GM19239 (cell line): ENCODE measurements around the gene ATP8A2.
"Not testable (repeated sequence)": the region's sequence is repeated elsewhere in the genome, so short reads cannot be mapped to it uniquely, and the experiment has no call there.

ENCODE experiments used
- DNase-seq: peaks from one replicate; pipeline ENCODE4 v3.0.0; 2011; ENCODE audit warnings: low spot score; ENCODE audit not compliant: insufficient read length
- FAIRE-seq: peaks from 2 replicates; lab custom pipeline; 2011; peaks lifted over from hg19 to GRCh38; lab: Jason Lieb, UNC

Gene ATP8A2

GRCh38 chr13:25453850-25454365, 82.1 kb downstream of the ATP8A2 start:
- DNase-seq (no peak), FAIRE-seq (no peak)

DNA sequence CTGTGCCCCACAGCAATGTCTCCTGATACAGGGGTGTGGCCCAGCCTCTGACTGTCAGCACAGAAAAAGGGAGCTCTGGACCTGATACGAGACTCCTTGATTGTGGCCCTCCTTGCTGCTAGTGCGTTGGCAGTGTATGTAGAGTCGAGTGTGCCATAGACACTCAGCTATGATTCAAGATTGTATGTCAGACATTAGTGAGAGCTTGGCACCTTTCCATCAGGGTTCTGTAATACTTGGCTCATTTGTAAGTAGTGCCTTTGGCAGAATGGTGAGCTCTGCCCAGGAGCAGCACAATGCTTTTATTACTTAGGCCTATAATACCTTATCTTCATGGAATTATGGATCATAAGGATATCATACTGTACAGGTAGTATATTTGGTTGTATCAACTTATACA, 83.4 kb downstream of the ATP8A2 start:
- no peak for DNase-seq
- FAIRE-seq: no peak

DNA sequence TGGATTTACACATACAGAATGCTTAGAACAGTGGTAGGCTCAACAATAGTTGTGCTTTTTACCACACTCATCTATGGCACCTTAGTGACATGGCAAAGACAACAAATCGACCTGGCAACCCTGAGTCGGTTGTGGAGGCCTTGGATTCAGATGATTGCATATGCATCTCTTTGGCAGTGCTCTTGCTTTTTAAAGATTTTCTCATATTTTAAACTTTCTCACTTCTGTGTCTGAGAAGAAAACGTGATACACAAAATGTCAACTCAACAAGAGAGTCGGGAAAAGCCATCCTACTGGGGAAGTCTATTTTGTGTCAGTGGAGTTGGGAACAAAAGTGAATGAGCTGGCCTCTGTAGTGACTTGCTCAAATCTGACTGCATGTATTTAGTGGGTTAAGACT, 85.8 kb downstream of the ATP8A2 start:
- DNase-seq (no peak), FAIRE-seq (no peak)

GRCh38 chr13:25462301-25463125, 90.7 kb downstream of the ATP8A2 start:
- FAIRE-seq: no peak
- DNase-seq: no peak

DNA sequence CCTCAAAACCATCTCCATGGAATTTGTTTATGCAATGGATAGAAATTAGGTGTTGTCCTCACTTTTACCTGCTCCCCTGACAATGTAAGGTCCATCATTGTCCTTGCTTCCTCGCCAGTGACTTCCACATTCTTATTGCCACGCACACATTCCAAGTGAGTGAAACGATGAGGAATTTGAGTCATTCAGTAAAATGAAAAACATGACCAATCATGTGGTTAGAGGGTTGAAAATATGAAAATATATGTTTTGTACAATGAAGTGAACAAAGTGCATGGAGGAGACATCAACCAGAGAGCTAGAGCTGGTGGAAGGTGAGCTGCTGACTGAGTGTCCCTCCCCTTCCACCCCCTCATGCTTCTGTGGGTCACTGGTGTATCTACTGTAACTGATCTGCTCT, 91.7 kb downstream of the ATP8A2 start:
- DNase-seq: no peak
- no peak for FAIRE-seq

DNA sequence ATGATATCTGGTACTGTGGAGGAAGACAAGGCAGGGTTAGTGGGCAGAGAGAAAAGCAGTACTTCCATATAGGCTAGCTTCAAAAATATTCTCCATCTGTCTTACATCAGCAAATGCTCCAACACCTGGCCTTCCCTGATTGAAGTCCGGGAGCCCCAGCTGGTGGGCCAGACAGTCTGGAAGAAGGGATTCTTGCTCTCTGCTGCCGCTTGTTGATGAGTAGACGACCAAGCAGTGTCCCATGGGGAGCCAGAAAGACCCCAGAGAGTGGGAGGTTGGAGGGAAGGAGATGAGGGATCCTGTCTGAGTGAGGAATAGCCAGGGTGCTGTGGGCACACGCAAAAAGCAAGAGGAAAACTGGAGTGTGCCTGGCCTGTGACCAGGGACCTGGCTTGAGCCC, 95.1 kb downstream of the ATP8A2 start:
- FAIRE-seq: no peak
- DNase-seq: no peak

- peak; percentile 41 for DNase-seq
- FAIRE-seq: no peak
Measured at GRCh38 chr13:25468325-25469168, 96.8 kb downstream of the ATP8A2 start.

GRCh38 chr13:25469169-25469525, 97.4 kb downstream of the ATP8A2 start:
- no peak for FAIRE-seq
- no peak for DNase-seq

GRCh38 chr13:25473864-25474263, 102.1 kb downstream of the ATP8A2 start:
- FAIRE-seq (no peak), DNase-seq (no peak)

- DNase-seq: no peak
- FAIRE-seq: no peak
Measured at GRCh38 chr13:25478186-25478585, 106.4 kb downstream of the ATP8A2 start.

- DNase-seq: no peak
- FAIRE-seq: no peak
Measured at GRCh38 chr13:25489238-25489637, 117.5 kb downstream of the ATP8A2 start.

GRCh38 chr13:25490236-25490635, 118.5 kb downstream of the ATP8A2 start:
- DNase-seq: no peak
- no peak for FAIRE-seq

DNA sequence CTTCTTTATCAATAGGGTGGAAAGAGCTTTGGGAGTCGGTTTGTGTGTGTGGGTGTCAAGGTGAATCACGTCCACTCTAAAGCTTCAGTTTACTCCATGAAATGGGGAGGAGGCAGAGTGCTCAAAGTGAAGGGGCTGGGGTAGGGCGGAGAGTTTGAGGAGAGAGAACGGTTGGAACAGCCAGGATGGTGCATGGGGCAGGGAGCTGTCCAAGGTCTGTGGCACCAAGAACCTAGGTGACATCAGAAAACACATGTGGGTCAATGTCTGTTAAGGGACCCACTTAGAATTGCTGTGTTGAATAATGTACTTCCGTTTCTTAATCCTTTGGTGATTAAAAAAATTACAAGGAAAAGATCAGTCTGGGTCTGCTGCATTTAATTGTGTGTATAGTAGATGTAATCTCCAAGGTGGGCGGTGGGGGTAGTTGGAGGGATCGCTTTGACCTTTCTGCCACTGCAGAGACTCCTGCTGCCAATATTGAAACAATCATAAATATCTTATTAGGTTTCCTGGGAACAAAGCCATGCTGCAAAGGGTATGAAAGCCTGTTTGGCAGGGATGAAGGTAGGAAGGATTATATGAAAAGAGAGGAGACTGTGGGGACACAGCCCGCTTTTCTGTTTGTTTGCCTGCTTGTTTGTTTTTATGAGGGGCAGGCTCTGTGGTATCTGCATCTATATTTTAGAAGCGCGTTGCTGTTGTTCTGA, 122.3 kb downstream of the ATP8A2 start:
- FAIRE-seq: no peak
- DNase-seq: no peak

DNA sequence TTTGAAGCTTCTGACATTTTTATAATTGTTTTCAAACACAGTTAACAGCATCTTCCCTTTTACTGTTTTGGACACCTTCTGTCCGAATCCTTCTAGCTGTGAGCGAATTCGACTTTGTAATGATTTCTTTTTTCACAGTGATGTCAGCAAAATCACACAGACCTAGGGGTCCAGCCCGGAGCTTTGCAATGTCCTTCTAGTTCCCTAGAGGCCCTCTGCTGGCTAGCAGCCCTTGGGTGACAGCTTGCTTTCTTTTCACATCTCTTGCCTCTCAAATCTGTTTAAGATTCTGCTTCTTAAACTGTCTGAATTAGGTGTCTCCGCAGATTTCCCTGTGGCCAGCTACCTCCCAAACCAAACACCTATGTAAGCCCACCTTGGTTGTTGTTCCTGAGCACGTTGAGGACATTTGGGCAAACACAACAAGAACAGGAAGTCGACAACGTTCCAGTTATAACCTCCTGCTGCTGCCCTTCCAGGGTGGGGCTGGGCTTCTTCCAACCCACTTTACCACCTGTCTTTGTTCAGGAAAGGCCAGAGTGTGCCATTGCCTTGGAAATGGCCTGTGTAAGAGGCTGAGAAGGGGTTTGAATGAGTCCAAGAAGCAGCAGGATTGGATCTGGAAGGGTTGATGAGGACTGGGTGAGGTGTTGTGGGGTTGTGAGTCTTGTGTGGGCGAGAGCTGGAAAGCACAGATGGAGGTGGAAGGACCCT, 123.1 kb downstream of the ATP8A2 start:
- DNase-seq (no peak), FAIRE-seq (no peak)

GRCh38 chr13:25501231-25501630, 129.5 kb downstream of the ATP8A2 start:
- FAIRE-seq (no peak), DNase-seq (no peak)

GRCh38 chr13:25502031-25502430, 130.3 kb downstream of the ATP8A2 start:
- FAIRE-seq (no peak), DNase-seq (no peak)

DNA sequence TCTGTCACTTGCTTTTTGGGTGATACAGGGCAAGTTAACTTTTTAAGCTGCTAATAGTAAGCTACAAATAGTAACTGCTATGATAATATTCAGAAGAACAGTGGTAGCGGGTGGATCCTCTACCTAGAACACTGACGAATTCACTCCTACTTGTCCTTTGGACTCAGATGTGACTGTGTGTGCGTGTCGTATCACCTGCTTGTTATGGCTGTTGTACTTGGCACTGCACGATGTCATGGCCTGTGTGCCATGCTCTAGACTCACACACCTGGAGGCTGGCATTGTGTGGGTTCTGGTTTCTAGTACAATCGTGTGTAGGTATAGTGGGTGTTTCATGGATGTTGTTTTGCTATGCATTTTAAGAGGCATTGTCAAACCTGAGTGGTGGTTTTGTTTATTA, 130.8 kb downstream of the ATP8A2 start:
- no peak for FAIRE-seq
- no peak for DNase-seq

- DNase-seq (no peak), FAIRE-seq (no peak)
Measured at GRCh38 chr13:25503856-25504255, 132.1 kb downstream of the ATP8A2 start.

DNA sequence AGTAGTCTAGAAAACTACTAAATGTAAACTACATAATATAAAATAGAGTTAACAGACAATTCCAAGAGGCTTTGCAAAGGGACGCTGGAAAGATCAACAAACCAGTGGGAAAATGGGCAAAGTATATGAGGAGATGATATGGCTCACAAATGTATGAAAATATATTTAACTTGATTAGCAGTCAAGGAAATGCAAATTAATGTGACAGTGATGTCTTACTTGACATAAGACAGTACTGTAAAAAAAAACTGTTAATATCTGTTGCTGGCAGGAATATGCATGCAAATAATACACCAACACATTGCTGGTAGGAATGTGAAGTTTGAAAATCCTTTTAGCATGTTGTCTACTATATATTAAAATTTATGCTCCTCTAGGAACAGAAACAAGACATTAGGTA, 136.1 kb downstream of the ATP8A2 start:
- FAIRE-seq: no peak
- no peak for DNase-seq

GRCh38 chr13:25513060-25513459, 141.3 kb downstream of the ATP8A2 start:
- not testable (repeated sequence) for FAIRE-seq, DNase-seq
